NCI-H2196 treated with DMSO at 0.1 percent for 48 hours (cell line): Measurements from ENCODE around the gene DLL3.

Experiments used
- DNase-seq: peaks from one replicate; lab custom pipeline; 2025; ENCODE audit not compliant: unreplicated experiment; lab: John Stamatoyannopoulos, UW

Gene DLL3

DNA sequence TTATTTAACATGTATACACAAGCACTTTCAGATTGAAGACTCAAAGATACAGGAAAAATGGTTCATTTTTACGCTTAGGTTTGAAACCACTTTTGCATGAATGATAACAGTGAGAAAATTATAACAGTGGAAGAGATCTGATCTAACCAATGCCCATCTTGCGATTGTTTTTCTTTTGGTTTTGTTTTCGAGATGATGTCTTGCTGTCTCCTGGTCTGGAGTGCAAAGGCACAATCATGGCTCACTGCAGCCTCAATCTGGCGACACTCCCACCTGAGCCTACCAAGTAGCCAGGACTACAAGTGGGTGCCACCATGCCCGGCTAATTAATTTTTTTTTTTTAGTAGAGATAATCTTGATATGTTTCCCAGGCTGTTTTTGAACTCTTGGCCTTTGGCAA is 51.5 kb downstream of the DLL3 start:
- no peak for DNase-seq

DNA sequence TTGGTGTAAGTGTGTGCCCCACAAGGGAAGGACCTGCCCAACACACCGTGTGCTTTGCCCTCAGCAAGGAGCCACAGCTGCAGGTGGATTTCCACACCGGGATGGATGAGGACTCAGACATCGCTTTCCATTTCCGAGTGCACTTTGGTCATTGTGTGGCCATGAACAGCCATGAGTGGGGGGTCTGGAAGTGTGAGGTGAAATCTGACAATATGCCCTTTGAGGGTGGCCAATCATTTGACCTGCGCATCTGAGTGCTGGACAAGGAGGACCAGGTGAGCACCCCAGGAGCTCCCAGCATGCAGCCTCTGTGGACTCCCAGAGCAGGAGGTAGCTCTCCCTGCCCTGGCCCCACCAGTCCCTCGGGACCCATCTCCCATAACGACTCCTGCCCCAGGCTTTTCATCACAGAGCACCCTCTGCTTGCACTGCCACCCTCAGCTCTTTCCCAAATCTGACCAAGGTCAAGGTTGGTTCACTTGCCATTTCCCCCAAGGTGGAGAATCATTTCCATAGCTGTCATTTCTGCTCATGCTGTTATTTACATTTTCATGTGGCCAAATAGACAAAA is 54.4 kb downstream of the DLL3 start:
- no peak for DNase-seq

DNA sequence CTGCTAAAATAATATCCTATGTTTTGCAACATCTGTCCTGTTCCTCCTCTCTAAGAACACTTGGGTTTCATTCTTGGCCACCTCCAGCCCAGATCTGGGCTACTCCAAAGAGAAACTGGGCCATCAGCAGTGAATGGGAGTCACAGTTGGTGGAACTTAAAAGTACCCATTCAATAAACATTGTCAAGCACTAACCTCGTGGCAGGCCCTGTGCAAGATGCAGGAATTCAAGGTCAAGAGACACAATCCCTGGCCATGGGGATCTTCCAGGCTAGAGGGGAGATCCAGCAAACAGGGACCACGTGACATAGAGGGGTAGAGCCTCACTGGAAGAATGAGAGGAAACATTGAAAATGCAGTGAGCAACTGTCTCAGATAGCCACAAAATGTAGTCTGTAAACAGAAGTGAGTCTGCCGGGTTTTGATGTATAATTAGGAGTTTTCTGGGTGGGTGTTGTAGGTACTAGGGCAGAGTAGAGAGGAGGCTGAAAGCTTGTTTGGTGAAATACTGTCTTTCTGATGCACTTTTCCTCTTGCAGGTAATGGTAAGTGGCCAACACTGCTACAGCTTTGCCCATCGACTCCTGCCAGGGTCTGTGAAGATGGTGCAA is 56.1 kb downstream of the DLL3 start:
- DNase-seq: no peak

DNA sequence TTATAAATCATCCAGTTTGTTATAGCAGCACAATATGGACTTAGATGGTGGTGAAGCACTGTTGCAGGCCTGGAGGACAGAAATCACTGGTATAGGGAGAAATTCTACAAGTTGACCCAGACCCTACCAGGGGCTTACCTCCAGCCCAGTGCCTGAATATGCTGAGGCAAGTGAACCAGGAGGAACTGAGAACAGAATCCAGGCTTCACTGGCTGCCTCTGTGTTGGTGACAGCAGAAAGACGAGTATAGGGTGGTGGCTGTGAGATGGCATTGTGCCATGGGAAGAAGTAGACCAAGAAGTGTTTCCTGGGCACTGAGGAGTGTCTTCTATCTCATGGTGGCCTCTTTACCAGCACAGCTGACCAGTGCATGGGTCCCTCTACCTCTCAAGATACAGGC is 57.1 kb downstream of the DLL3 start:
- DNase-seq: no peak
